ENCODE measurements around the gene FNDC3B.
A peak's percentile ranks its signal among the peaks of the same experiment; 100 is the strongest.
"Not testable (repeated sequence)": the region's sequence is repeated elsewhere in the genome, so short reads cannot be mapped to it uniquely, and the experiment has no call there.

Gene FNDC3B

GRCh38 chr3:172239218-172239790, 199.9 kb downstream of the FNDC3B start:
- ATAC-seq (no peak), DNase-seq (no peak)
- peaks cover 22 to 39% of the 10 kb centered on the region in 2 donors for H3K9me3 Mint-ChIP-seq

GRCh38 chr3:172241405-172241804, 202.0 kb downstream of the FNDC3B start:
- H3K9me3 Mint-ChIP-seq, result peaks cover 22 to 39% of the 10 kb centered on the region in 2 donors
- H3K27ac Mint-ChIP-seq, result no peak overlapping the region
- no peaks in the 10 kb centered on the region for H3K27me3 Mint-ChIP-seq
- no peaks in the 10 kb centered on the region for H3K4me1 Mint-ChIP-seq
- H3K4me3 Mint-ChIP-seq, result no peak overlapping the region
- ATAC-seq, result no peak
- no peak for DNase-seq

More at GRCh38 chr3:172239218-172239790, 199.9 kb downstream of the FNDC3B start:
- H3K4me1 Mint-ChIP-seq, result no peaks in the 10 kb centered on the region
- no peaks in the 10 kb centered on the region for H3K27me3 Mint-ChIP-seq
- no peak overlapping the region for H3K4me3 Mint-ChIP-seq
- no peak overlapping the region for H3K27ac Mint-ChIP-seq

GRCh38 chr3:172242471-172242870, 203.1 kb downstream of the FNDC3B start:
- not testable (repeated sequence) for H3K4me1 Mint-ChIP-seq, ATAC-seq, H3K27ac Mint-ChIP-seq

GRCh38 chr3:172243376-172243775, 204.0 kb downstream of the FNDC3B start:
- not testable (repeated sequence) for DNase-seq, H3K4me1 Mint-ChIP-seq, H3K27ac Mint-ChIP-seq, H3K27me3 Mint-ChIP-seq, H3K4me3 Mint-ChIP-seq, ATAC-seq
- H3K9me3 Mint-ChIP-seq, result peaks cover 22 to 39% of the 10 kb centered on the region in 2 donors

More at GRCh38 chr3:172242471-172242870, 203.1 kb downstream of the FNDC3B start:
- not testable (repeated sequence) for H3K27me3 Mint-ChIP-seq, DNase-seq, H3K4me3 Mint-ChIP-seq
- H3K9me3 Mint-ChIP-seq, result peaks cover 22 to 39% of the 10 kb centered on the region in 2 donors

GRCh38 chr3:172244011-172244410, 204.6 kb downstream of the FNDC3B start:
- Mint-ChIP-seq H3K27me3 (no peaks in the 10 kb centered on the region), H3K9me3 (peaks cover 22 to 39% of the 10 kb centered on the region in 2 donors), H3K4me3 (no peak overlapping the region), H3K27ac (no peak overlapping the region), H3K4me1 (peaks cover 9% of the 10 kb centered on the region)
- ATAC-seq, result no peak
- no peak for DNase-seq

- no peaks in the 10 kb centered on the region for H3K27me3 Mint-ChIP-seq
- H3K9me3 Mint-ChIP-seq, result peaks cover 22 to 36% of the 10 kb centered on the region in 2 donors
- H3K4me1 Mint-ChIP-seq, result peaks cover 9% of the 10 kb centered on the region
- no peak for ATAC-seq
- H3K4me3 Mint-ChIP-seq, result no peak overlapping the region
- H3K27ac Mint-ChIP-seq, result no peak overlapping the region
- DNase-seq, result no peak
These were observed 205.9 kb downstream of the FNDC3B start for GRCh38 chr3:172245241-172245640.

- no peak overlapping the region for H3K4me3 Mint-ChIP-seq
- peaks cover 9% of the 10 kb centered on the region for H3K4me1 Mint-ChIP-seq
- ATAC-seq (no peak), DNase-seq (no peak)
- no peaks in the 10 kb centered on the region for H3K27me3 Mint-ChIP-seq
- peaks cover 14 to 26% of the 10 kb centered on the region in 2 donors for H3K9me3 Mint-ChIP-seq
- no peak overlapping the region for H3K27ac Mint-ChIP-seq
These were observed 206.9 kb downstream of the FNDC3B start for GRCh38 chr3:172246107-172246844.

GRCh38 chr3:172247525-172248274, 208.3 kb downstream of the FNDC3B start:
- no peak overlapping the region for H3K4me3 Mint-ChIP-seq
- H3K4me1 Mint-ChIP-seq, result peaks cover 9% of the 10 kb centered on the region
- H3K27me3 Mint-ChIP-seq, result no peaks in the 10 kb centered on the region
- DNase-seq, result no peak
- ATAC-seq, result peak; percentile 42
- H3K9me3 Mint-ChIP-seq, result peaks cover 4 to 12% of the 10 kb centered on the region in 2 donors
- peak overlapping the region in 1 of 2 donors; percentile 28 for H3K27ac Mint-ChIP-seq

GRCh38 chr3:172249039-172249438, 209.7 kb downstream of the FNDC3B start:
- H3K27me3 Mint-ChIP-seq, result no peaks in the 10 kb centered on the region
- peaks cover 9% of the 10 kb centered on the region for H3K4me1 Mint-ChIP-seq
- no peak for ATAC-seq
- no peak for DNase-seq
- H3K27ac Mint-ChIP-seq, result no peak overlapping the region
- H3K9me3 Mint-ChIP-seq, result no peaks in the 10 kb centered on the region
- H3K4me3 Mint-ChIP-seq, result no peak overlapping the region

GRCh38 chr3:172251211-172251610, 211.8 kb downstream of the FNDC3B start:
- Mint-ChIP-seq H3K27me3 (no peaks in the 10 kb centered on the region), H3K27ac (no peak overlapping the region), H3K9me3 (no peaks in the 10 kb centered on the region), H3K4me1 (peaks cover 9% of the 10 kb centered on the region), H3K4me3 (no peak overlapping the region)
- DNase-seq (no peak), ATAC-seq (no peak)

GRCh38 chr3:172253200-172253599, 213.8 kb downstream of the FNDC3B start:
- H3K27ac Mint-ChIP-seq, result no peak overlapping the region

GRCh38 chr3:172254542-172254941, 215.2 kb downstream of the FNDC3B start:
- no peaks in the 10 kb centered on the region for H3K4me1 Mint-ChIP-seq
- no peaks in the 10 kb centered on the region for H3K9me3 Mint-ChIP-seq
- no peak overlapping the region for H3K4me3 Mint-ChIP-seq
- H3K27ac Mint-ChIP-seq, result no peak overlapping the region
- ATAC-seq (no peak), DNase-seq (no peak)
- H3K27me3 Mint-ChIP-seq, result no peaks in the 10 kb centered on the region

More at GRCh38 chr3:172253200-172253599, 213.8 kb downstream of the FNDC3B start:
- Mint-ChIP-seq H3K4me1 (no peaks in the 10 kb centered on the region), H3K9me3 (no peaks in the 10 kb centered on the region), H3K27me3 (no peaks in the 10 kb centered on the region), H3K4me3 (no peak overlapping the region)
- ATAC-seq (no peak), DNase-seq (no peak)

GRCh38 chr3:172255321-172255720, 215.9 kb downstream of the FNDC3B start:
- not testable (repeated sequence) for ATAC-seq, H3K4me3 Mint-ChIP-seq, H3K27me3 Mint-ChIP-seq, H3K4me1 Mint-ChIP-seq, DNase-seq, H3K27ac Mint-ChIP-seq, H3K9me3 Mint-ChIP-seq

- Mint-ChIP-seq H3K4me1 (no peaks in the 10 kb centered on the region), H3K27me3 (no peaks in the 10 kb centered on the region), H3K9me3 (no peaks in the 10 kb centered on the region), H3K4me3 (no peak overlapping the region), H3K27ac (no peak overlapping the region)
- ATAC-seq, result no peak
- no peak for DNase-seq
These were observed 216.8 kb downstream of the FNDC3B start for GRCh38 chr3:172256101-172256734.

GRCh38 chr3:172257648-172258400, 218.4 kb downstream of the FNDC3B start:
- H3K9me3 Mint-ChIP-seq, result no peaks in the 10 kb centered on the region
- H3K27me3 Mint-ChIP-seq, result no peaks in the 10 kb centered on the region
- no peak overlapping the region for H3K4me3 Mint-ChIP-seq
- ATAC-seq (no peak), DNase-seq (no peak)
- H3K27ac Mint-ChIP-seq, result peak overlapping the region in 1 of 2 donors; percentile 34
- H3K4me1 Mint-ChIP-seq, result no peaks in the 10 kb centered on the region

All from stimulated activated naive CD8-positive, alpha-beta T cell treated with anti-CD3 and anti-CD28 coated beads, Interleukin-15, amount 100 ng/mL, for 72 hours (primary cell).